ENCODE results near the gene TIMM23.
"Not testable (repeated sequence)": the region's sequence is repeated elsewhere in the genome, so short reads cannot be mapped to it uniquely, and the experiment has no call there.

Gene TIMM23

GRCh38 chr10:45972106-45972812, at the start of gene TIMM23:
Gene TIMM23 (plus strand): TSS chr10:45972489. CDS start chr10:45972625, 136 bp downstream.
- in situ Hi-C loops (cut with MboI; ENCODE audit: low sequenced_read_pairs) = not testable (repeated sequence)

GRCh38 chr10:45926790-45927189, 45.5 kb upstream of the TIMM23 start:
- in situ Hi-C loops (cut with MboI; ENCODE audit: low sequenced_read_pairs) = not testable (repeated sequence)

- in situ Hi-C loops (cut with MboI; ENCODE audit: low sequenced_read_pairs) = not testable (repeated sequence)
Observed at GRCh38 chr10:45931305-45931704, 41.0 kb upstream of the TIMM23 start.

- in situ Hi-C loops (cut with MboI; ENCODE audit: low sequenced_read_pairs) = not testable (repeated sequence)
Observed at GRCh38 chr10:45934788-45935187, 37.5 kb upstream of the TIMM23 start.

GRCh38 chr10:45939176-45939697, 33.1 kb upstream of the TIMM23 start:
- in situ Hi-C loops (cut with MboI; ENCODE audit: low sequenced_read_pairs) = not testable (repeated sequence)

- in situ Hi-C loops (cut with MboI; ENCODE audit: low sequenced_read_pairs) = not testable (repeated sequence)
Observed at GRCh38 chr10:45941196-45941595, 31.1 kb upstream of the TIMM23 start.

- in situ Hi-C loops (cut with MboI; ENCODE audit: low sequenced_read_pairs) = not testable (repeated sequence)
Observed at GRCh38 chr10:45945476-45945875, 26.8 kb upstream of the TIMM23 start.

GRCh38 chr10:45947363-45947762, 24.9 kb upstream of the TIMM23 start:
- in situ Hi-C loops (cut with MboI; ENCODE audit: low sequenced_read_pairs) = not testable (repeated sequence)

- in situ Hi-C loops (cut with MboI; ENCODE audit: low sequenced_read_pairs) = not testable (repeated sequence)
Observed at GRCh38 chr10:45948801-45949200, 23.5 kb upstream of the TIMM23 start.

- in situ Hi-C loops (cut with MboI; ENCODE audit: low sequenced_read_pairs) = not testable (repeated sequence)
Observed at GRCh38 chr10:45954367-45954766, 17.9 kb upstream of the TIMM23 start.

GRCh38 chr10:45956634-45957033, 15.7 kb upstream of the TIMM23 start:
- in situ Hi-C loops (cut with MboI; ENCODE audit: low sequenced_read_pairs) = not testable (repeated sequence)

GRCh38 chr10:45957928-45958327, 14.4 kb upstream of the TIMM23 start:
- in situ Hi-C loops (cut with MboI; ENCODE audit: low sequenced_read_pairs) = not testable (repeated sequence)

GRCh38 chr10:45962686-45963452, 9.4 kb upstream of the TIMM23 start:
- in situ Hi-C loops (cut with MboI; ENCODE audit: low sequenced_read_pairs) = not testable (repeated sequence)

- in situ Hi-C loops (cut with MboI; ENCODE audit: low sequenced_read_pairs) = not testable (repeated sequence)
Observed at GRCh38 chr10:45971019-45971418, 1.3 kb upstream of the TIMM23 start.

GRCh38 chr10:45971742-45972105, 565 bp upstream of the TIMM23 start:
- in situ Hi-C loops (cut with MboI; ENCODE audit: low sequenced_read_pairs) = not testable (repeated sequence)

GRCh38 chr10:45972813-45973169, 502 bp downstream of the TIMM23 start:
- in situ Hi-C loops (cut with MboI; ENCODE audit: low sequenced_read_pairs) = not testable (repeated sequence)

- in situ Hi-C loops (cut with MboI; ENCODE audit: low sequenced_read_pairs) = not testable (repeated sequence)
Observed at GRCh38 chr10:45974041-45974440, 1.8 kb downstream of the TIMM23 start.

GRCh38 chr10:45978554-45978953, 6.3 kb downstream of the TIMM23 start:
- in situ Hi-C loops (cut with MboI; ENCODE audit: low sequenced_read_pairs) = not testable (repeated sequence)

- in situ Hi-C loops (cut with MboI; ENCODE audit: low sequenced_read_pairs) = not testable (repeated sequence)
Observed at GRCh38 chr10:45981367-45981766, 9.1 kb downstream of the TIMM23 start.

GRCh38 chr10:45983538-45984186, 11.4 kb downstream of the TIMM23 start:
- in situ Hi-C loops (cut with MboI; ENCODE audit: low sequenced_read_pairs) = not testable (repeated sequence)

GRCh38 chr10:45984473-45984872, 12.2 kb downstream of the TIMM23 start:
- in situ Hi-C loops (cut with MboI; ENCODE audit: low sequenced_read_pairs) = not testable (repeated sequence)
